Stimulated activated CD4-positive, alpha-beta T cell treated with anti-CD3 and anti-CD28 coated beads, Interleukin-12 subunit alpha, Interleukin-12 subunit beta, amount 100 ng/mL, for 4 hours (primary cell): ENCODE results near the gene GP1BA.
A peak's percentile ranks its signal among the peaks of the same experiment; 100 is the strongest.

ENCODE experiments used
- DNase-seq: peaks from one replicate; pipeline ENCODE4 v3.0.0-alpha.2; 2020

GP1BA gene

GRCh38 chr17:4931963-4932362 is at the start of gene GP1BA:
Gene GP1BA (plus strand): TSS chr17:4932277. CDS start chr17:4932605, 328 bp downstream.
- no peak for DNase-seq

- DNase-seq, result no peak
These were observed 47.6 kb upstream of the GP1BA start for GRCh38 chr17:4884489-4884888.

DNA sequence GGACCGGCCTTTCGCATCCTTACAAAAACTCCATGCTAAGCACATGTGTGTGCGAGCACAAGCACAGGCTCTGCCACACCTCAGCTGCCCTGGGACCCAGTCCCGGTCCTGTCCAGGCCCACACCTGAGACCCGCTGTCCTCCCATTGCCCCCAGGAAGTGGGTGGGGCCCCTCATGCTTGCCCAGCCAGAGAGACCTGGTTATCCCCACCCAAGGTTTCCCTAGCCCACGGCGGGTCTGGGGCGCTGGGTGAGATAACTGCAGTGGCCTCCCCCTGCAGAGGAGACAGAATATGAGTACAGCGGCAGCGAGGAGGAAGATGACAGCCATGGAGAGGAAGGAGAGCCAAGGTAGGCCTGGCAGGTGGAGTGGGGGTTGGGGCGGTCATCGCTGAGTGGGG is 45.2 kb upstream of the GP1BA start:
- DNase-seq, result no peak

DNA sequence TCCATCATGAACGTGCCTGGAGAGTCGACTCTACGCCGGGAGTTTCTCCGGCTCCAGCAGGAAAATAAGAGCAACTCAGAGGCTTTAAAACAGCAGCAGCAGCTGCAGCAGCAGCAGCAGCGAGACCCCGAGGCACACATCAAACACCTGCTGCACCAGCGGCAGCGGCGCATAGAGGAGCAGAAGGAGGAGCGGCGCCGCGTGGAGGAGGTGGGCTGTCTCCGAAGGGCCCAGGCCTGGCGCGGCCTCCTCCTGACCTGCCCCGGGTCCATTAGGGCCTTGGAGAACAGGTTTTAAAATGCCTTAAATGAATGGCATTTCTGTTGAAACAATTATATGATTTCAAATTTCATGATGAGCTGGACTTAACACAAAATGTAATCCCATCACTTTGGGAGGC is 44.5 kb upstream of the GP1BA start:
- DNase-seq, result no peak

DNA sequence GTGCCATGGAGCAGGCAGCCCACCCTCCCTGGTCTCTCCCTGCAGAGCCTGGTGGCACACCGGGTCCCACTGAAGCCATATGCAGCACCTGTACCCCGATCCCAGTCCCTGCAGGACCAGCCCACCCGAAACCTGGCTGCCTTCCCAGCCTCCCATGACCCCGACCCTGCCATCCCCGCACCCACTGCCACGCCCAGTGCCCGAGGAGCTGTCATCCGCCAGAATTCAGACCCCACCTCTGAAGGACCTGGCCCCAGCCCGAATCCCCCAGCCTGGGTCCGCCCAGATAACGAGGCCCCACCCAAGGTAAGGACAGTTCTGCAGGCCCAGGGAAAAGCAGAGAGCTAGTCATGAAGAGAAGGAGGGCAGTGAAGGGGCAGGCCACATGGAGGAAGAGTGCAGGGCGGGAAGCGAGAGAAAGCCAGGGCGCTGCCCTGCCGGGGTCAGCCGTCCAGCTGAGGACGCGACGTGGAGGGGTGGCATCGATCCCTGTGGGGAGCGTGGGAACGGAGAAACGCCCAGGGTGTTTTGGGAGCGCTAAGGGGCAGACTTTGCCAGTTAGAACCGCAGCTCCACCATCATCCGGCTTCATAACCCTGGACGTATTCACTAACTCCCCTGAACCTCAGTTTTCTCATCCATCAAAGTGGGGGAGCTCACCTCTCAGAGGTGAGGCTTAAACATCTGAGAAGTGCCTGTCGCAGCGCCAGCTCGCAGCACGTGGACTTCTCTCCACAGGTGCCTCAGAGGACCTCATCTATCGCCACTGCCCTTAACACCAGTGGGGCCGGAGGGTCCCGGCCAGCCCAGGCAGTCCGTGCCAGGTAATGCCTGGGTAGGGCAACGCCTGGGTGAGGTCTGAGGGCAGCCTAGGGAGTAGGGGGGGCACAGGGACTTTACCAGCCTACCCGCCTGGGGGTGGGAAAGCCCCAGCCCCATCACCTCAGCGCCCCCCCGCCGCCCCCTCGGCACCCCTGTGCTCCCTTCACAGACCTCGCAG is 40.4 kb upstream of the GP1BA start:
- no peak for DNase-seq

GRCh38 chr17:4892499-4893221 is 39.4 kb upstream of the GP1BA start:
- DNase-seq, result no peak

DNA sequence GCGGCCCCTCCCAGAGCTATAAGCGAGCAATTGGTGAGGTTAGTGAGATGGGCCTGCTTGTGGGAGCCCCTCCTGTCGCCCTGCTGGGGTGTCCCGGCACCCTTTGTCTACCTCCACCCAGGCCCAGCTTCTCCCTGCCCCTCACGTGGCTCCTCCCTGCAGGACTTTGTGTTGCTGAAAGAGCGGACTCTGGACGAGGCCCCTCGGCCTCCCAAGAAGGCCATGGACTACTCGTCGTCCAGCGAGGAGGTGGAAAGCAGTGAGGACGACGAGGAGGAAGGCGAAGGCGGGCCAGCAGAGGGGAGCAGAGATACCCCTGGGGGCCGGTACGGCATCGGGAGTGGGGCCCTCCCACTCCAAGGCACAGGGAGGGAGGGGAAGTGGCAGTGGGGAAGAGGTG is 38.8 kb upstream of the GP1BA start:
- DNase-seq, result no peak

- DNase-seq, result no peak
These were observed 38.1 kb upstream of the GP1BA start for GRCh38 chr17:4893721-4894560.

DNA sequence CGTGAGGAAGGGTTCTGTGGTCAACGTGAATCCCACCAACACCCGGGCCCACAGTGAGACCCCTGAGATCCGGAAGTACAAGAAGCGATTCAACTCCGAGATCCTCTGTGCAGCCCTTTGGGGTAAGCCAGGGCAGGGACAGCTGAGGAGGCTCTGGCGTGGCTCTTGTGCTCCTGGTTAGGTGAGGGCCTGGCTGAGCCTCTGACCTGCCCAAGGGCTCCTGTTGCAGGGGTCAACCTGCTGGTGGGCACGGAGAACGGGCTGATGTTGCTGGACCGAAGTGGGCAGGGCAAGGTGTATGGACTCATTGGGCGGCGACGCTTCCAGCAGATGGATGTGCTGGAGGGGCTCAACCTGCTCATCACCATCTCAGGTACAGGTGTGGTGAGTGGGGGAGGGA is 37.0 kb upstream of the GP1BA start:
- DNase-seq, result no peak

GRCh38 chr17:4895657-4896331 is 36.3 kb upstream of the GP1BA start:
- no peak for DNase-seq

DNA sequence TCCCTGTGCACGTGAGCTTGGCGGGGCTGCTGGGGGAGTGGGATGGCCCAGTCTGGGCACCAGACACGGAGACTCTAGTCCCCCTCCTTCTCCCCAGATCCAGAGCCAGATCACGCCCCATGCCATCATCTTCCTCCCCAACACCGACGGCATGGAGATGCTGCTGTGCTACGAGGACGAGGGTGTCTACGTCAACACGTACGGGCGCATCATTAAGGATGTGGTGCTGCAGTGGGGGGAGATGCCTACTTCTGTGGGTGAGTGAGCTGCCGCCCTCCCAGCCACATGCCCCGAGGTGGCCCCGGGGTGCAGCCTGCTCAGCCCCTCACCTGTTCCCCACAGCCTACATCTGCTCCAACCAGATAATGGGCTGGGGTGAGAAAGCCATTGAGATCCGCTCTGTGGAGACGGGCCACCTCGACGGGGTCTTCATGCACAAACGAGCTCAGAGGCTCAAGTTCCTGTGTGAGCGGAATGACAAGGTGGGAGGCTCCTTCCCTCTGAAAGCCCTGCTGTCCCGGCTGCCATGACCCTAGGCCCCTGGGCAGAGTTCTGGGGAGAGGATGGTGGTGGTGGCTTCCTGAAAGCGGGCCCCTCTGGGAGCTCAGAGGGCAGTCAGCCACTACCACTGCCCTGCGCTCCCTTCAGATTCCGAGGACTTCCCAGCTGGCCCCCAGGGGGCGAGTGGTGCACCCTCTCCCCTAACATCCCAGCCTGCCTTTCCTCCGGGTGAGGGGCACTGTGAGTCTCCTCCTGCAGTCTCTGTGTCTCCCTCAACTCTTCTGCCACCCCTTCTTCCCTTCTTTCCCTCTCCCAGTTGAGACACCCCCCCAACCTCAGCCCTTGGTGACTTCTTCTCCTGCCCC is 35.5 kb upstream of the GP1BA start:
- DNase-seq, result no peak

- DNase-seq, result no peak
These were observed 34.8 kb upstream of the GP1BA start for GRCh38 chr17:4897198-4897687.

DNA sequence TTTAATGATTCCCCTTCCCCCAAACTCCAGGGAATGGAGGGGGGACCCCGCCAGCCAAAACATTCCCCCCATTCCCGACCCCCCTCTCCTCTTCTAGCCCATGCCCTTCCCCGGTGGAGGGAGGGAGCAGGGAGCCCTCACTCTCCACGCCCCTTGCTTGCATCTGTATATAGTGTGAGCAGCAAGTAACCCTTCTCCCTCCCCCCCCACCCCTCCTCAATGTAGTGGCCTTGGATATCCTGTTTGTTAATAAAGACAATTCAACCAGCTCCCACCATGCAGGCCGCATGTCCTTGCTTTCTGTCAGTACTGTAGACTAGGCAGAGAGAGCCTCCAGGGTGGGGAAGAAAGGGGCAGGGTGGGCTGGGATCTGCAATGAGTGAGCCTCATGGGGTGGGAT is 34.3 kb upstream of the GP1BA start:
- DNase-seq, result no peak

DNA sequence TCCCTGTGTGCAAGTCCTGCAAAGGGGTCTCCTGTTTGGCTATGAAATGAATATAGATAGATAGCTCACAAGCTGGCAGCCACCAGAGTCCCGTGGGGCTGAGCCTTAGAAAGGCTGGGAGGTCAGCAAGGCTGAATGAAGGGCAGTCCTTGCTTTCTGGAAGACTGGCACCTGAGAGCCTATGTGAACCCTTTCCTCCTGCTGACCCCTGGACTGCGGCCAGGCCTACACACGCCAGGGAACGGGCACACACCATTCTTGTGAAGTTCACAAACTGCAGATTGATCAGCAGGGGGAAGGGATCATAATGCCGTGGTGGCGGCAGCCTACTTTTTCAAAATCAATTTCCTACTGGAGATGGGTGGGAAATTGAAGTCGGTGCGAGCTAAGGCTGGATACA is 33.7 kb upstream of the GP1BA start:
- DNase-seq, result no peak

DNA sequence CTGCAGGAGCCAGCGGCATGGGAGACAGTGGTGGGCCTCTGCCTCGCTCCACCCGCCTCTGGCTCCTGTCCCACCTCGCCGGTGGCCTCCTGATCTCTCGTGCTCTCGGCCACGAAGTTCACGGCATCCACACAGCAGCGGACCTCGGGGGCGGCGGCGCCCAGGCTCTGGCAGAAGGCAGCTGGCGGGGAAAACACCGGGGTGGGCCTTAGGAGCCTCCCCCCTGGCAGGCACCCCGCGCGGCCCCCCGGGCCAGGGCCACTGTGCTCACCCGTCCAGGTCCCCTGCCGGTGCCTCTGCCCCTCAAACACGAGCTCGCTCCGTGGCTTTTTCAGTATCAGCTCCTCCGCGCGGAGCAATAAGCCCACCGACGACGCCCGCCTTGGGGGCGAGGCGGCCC is 33.1 kb upstream of the GP1BA start:
- DNase-seq, result peak; percentile 14

DNA sequence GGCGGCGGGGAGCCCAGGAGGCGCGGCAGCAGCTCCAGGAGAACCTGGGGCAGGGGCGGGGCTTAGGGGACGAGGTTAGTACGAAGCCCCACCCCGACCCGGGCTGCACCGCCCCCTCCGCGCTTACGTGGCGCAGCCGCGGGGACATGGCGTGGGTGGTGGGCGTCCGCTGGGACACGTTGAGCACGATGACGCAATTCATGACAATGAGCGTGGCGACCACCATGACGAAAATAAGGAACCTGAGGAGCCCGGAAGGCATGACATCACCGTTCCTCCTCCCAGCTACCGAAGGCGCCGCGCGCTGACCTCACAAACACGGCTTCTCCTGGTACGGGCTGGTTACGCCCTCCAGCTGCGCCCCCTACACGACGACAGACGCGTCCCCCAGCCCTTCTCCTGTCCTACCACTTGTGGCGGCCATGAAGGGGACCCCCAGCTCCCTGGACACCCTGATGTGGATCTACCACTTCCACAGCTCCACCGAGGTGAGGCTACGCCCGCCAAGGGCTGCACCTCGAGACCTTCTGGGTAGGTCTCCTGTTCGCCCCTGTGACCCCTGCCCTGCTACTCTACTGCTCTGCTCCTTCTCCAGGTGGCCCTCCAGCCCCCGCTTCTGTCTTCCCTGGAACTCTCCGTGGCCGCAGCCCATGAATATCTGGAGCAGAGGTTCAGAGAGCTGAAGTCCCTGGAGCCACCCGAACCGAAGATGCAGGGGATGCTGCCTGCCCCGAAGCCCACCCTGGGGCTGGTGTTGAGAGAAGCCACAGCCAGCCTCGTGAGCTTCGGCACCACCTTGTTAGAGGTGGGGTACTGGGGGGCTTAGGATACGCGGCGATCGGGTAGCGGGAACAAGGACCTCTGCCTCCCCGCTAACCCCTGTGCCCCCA is 32.5 kb upstream of the GP1BA start, which contains the start of gene C17orf107:
TSS of gene C17orf107 (plus strand) at position 196 of the 890 bp plus-strand sequence. CDS start at position 423, 227 bp downstream.
- DNase-seq, result peak; percentile 95

DNA sequence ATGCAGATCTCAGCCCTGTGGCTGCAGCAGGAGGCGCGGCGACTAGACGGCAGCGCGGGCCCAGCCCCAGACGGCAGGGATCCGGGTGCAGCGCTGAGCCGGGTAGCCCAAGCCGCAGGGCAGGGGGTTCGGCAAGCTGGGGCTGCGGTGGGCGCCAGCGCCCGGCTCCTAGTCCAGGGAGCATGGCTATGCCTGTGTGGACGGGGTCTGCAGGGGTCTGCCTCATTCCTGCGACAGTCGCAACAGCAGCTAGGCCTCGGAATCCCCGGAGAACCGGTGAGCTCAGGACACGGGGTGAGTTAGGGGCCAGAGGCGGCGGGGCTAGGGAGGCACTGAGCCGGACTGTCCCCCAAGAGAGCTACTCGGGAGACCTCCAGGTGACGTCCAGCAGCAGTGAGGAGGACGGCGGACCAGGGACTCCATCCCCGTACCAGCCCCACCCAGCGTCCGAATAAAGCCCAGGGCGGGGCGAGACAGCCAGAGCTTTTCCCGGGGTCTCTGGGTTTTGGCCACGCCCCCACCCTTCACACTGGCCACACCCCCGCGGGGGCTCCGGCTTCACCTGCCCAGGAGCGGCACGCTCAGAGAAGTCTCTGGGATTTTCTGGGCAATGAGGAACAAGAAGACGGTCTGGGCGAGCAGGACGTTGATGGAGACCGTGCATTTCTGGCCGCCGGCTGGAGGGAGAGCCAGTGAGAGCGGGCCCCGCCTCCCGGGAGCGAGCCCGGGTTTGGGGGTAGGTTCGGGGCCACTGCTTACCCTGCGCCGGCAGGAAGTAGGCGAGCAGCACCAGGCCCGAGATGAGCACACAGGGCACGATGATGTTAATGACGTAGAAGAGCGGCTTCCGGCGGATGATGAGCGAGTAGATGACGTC is 31.6 kb upstream of the GP1BA start:
- DNase-seq, result peak; percentile 26

- DNase-seq, result no peak
These were observed 30.9 kb upstream of the GP1BA start for GRCh38 chr17:4901108-4901647.
